HG03103 (cell line): ENCODE data around the gene MEIG1.
"Not testable (repeated sequence)": the region's sequence is repeated elsewhere in the genome, so short reads cannot be mapped to it uniquely, and the experiment has no call there.

ENCODE experiments used
- ATAC-seq: cut with Tn5 transposase; IDR thresholded peaks from one replicate; pipeline ENCODE4 v1.9.1; 2021; ENCODE audit warnings: low read depth; ENCODE audit not compliant: unreplicated experiment

Gene MEIG1, protein sequence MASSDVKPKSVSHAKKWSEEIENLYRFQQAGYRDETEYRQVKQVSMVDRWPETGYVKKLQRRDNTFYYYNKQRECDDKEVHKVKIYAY

DNA sequence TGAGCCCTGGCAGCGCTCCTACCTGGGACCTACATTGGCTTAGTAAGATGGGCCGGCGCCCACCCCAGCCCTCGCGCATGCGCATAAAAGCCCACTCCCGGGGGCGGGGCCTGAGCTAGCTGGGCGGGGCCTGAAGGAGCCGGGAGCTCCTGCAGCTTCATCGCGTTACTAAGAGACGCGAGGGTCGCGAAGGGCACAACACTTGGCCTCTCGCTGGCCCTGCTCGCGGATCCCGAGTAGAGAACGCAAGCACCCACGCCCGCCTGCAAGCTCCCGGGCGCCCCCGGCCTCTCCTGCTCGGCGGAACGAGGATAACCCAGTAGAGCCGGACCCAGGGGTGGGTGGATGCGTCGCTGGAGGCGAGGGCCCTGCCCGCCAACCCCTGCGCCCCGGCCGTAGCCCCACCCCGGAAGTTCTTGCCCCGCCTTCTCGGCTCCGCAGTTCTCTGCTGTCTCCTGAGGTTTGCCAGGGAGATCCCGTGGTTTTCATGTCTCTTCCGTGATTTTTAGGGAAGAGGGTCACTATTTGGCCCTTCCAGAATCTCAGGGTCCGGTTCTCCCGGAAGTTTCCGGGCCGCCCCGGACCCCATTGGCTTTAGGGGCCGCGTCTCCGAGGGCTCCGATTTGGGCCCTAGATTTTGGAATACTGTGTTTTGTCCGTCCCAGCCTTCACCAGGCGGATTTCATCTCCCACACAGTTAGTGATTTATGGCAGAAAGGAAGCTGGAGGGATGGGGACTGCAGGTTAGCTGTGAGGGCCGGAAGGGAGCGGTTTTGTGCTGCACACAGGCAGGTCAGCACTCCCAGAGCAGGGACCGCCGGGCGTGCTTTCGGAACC is at the start of gene MEIG1:
TSS of gene MEIG1 (plus strand) at position 168 of the 837 bp plus-strand sequence. CDS start 7,081 bp downstream, outside the sequence.
- peak; percentile 66 for ATAC-seq

DNA sequence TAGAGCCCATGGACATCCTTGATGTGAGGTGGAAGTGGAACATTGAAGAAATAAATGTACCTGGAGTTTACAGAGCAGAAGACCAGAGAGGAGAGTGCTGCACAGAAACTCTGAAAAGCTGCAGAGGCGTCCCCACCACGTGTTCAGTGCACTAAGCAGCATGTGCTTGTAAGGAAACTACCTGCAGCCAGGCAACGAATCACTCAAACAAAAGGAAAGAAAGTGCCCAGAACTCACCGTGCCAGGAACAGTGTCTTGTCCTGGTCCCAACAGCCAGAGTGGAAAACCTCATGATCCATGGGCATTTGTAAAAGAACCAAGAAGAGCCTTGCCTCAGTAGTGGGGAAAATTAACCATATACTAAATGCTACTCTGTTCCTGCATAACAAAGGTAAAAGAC is 48.2 kb upstream of the MEIG1 start:
- ATAC-seq = no peak

DNA sequence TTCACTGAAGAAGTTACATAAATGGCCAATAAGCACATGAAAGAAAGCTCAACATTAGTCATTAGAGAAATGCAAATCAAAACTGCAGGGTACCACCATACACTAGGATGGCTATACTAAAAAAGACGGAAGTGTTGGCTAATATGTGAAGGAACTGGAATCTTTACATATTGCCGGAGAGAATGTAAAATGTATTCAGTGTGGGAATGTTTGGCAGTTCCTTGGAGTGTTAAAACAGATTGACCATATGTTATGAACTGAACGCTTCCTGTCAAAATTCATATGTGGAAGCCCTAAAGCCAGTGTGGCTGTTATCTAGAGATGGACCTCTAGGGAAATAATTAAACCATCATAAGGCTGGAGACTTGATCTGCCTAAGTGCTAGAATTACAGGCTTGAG is 47.4 kb upstream of the MEIG1 start:
- ATAC-seq = no peak

DNA sequence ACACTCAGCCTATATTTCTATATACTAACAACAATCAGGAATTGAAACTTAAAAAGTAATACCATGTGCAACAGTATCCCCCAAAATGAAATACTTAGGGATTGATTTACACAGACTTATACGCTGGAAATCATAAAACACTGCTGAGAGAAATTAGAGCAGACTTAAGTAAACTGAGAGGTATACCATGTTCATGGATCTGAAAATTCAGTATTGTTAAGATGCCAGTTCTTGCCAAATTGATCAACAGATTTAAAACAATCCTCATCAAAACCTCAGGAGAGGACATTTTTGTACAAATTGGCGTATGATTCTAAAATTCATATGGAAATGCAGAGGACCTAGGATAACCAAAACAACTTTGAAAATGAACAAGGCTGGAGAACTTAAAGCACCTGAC is 42.6 kb upstream of the MEIG1 start:
- no peak for ATAC-seq

DNA sequence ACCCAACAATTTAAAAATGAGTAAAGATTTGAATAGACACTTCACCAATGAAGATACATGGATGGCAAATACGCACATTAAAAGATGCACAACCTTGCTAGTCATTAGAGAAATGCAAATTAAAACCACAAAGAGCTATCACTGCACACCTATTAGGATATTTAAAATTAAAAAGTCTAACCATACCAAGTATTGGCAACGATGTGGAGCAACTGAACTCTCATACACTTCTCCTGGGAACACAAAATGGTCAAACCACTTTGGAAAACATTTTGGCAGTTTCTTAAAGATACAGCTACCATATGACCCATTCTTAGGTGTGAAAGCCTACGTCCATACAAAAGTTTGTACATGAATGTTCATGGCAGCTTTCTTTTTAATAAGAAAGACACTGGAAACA is 41.4 kb upstream of the MEIG1 start:
- no peak for ATAC-seq

DNA sequence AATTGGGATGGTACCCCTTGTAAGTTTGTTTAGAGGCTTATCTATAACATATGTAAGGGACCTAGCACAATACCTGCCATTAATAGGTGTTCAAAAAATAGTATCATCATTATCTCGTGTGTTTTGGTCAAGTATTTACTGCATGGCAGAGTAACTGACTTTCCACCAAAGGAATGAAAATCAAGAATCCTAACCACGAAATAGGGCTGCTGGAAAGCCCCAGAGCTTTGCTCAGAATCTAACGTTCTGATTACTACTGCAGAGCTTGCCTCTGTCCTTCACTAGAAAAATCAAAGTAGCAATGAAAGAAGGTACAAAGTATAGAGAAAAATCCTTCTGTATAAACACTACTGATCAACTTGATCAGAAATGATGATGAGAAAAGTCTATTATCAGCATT is 40.2 kb upstream of the MEIG1 start:
- no peak for ATAC-seq

DNA sequence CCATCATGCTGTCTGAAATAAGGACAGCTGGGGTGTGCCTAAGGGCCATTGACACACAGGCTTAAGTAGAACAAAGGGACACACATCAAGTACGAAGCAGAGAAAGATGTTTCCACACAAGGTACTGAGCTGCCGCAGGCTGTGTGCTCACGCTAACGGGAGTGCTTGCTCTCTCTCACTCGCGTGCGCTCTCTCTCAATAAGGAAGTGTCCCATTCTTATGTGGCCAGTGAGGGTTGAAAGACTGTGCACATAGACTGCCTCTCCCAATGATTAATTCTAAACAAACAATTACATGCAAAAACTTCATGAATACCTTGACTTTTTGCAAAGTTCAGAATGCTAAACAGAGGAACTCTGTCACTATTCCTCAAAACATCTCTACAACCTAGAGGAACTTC is 35.2 kb upstream of the MEIG1 start:
- no peak for ATAC-seq

DNA sequence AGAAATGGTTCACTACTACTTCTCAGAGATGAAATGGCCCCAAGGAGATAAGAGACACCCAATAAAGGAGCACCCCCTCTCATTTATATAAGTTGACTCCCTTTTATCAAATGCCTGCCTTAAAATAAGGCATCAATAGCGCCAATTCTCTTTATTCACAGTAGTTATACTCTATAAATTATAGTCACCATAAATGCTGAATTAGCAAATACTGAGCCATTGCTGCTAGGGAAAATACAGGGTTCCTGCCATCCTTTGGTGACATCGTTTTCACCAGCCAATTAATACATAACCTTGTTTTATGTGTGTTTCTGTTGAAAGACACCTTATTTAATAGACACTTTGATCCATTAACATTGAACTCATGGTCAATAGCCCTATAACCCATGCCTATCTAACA is 33.9 kb upstream of the MEIG1 start:
- ATAC-seq = no peak

DNA sequence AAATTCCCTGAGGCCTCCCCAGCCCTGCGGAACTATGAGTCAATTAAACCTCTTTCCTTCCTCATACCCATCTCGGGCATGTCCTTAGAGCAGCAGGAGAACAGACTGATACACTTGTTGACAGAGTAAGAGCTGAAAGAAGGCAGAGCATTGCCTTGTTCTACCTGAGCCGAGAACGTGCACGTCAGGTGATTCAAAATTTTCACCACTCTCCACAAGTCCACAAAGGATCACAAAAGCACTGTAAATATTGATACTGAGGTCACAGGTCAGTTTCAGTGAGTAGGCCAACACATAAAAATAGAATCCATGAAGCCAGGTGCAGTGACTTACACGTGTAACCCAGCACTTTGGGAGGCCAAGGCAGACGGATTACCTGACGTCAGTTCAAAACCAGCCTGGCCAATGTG is 33.1 kb upstream of the MEIG1 start:
- ATAC-seq = no peak

DNA sequence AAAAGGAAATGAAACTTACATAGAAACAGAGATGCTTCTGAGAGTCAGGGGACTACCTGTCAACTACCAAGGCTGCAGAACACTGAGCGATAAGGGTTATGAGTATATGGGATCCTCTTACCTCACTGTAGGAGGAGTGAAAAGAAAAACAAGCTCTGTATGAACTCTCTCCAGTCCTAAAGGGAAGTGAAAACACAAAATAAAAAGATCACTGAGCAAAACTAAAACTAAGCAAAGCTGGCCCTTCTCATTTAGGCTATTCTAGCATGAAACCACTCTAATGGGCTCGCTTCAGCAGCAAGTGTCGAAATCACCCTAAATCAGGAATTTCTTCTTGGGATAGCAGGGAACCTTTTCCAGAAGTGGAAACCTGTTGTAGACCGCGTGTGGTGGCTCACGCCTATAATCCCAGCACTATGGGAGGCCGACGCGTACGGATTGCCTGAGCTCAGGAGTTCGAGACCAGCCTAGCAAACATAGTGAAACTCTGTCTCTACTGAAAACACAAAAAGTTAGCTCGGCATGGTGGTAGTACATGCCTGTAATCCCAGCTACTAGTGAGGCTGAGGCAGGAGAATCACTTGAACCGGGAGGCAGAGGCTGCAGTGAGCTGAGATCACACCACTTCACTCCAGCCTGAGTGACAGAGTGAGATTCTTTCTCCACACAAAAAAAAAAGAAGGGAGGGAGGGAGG is 32.3 kb upstream of the MEIG1 start:
- ATAC-seq = peak; percentile 95

DNA sequence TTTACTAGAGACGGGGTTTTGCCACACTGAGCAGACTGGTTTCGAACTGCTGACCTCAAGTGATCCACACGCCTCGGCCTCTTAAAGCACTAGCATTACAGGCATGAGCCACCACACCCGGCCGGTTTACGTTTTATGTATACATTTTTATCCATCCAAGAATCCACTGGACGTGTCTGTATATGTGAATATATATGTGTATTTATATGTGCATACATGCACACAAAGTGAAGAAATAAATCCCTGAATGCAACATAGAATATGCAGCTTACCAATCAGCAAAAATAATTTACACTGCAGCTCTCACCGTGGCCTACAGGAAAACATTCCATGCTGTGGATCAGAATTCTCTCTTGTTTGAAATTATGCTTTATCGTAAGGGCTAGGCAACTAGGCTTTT is 28.6 kb upstream of the MEIG1 start:
- ATAC-seq = no peak

DNA sequence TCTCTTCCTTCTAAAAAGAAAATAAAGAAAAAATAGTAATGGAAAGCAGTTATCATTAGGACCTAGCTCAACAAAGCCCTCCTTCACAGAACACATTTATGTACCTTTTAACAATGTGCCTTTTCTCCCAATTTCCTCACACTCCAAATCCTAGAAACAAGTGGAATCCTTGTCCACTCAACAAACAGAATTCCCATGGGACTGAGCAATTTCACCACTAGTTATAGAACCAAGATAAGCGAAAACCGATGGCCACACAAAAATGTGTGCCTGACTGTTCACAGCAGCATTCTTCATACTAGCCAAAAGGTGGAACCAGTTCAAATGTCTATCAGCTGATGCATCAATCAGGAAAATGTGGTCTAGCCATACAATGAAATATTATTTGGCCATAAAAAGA is 22.6 kb upstream of the MEIG1 start:
- no peak for ATAC-seq

DNA sequence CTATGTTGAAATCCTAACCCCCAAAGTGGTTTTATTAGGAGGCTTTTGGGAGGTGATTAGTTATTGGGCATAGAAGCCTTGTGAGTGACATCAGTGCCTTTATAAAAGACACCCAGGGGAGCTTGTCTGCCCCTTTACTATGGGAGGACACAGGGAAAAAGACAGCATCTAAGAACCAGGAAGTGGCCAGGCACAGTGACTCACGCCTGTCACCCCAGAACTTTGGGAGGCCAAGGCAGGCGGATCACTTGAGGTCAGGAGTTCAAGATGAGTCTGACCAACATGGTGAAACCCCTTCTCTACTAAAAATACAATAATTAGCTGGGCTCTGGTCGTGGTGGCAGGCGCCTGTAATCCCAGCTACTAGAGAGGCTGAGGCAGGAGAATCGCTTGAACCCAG is 20.2 kb upstream of the MEIG1 start:
- ATAC-seq = not testable (repeated sequence)

DNA sequence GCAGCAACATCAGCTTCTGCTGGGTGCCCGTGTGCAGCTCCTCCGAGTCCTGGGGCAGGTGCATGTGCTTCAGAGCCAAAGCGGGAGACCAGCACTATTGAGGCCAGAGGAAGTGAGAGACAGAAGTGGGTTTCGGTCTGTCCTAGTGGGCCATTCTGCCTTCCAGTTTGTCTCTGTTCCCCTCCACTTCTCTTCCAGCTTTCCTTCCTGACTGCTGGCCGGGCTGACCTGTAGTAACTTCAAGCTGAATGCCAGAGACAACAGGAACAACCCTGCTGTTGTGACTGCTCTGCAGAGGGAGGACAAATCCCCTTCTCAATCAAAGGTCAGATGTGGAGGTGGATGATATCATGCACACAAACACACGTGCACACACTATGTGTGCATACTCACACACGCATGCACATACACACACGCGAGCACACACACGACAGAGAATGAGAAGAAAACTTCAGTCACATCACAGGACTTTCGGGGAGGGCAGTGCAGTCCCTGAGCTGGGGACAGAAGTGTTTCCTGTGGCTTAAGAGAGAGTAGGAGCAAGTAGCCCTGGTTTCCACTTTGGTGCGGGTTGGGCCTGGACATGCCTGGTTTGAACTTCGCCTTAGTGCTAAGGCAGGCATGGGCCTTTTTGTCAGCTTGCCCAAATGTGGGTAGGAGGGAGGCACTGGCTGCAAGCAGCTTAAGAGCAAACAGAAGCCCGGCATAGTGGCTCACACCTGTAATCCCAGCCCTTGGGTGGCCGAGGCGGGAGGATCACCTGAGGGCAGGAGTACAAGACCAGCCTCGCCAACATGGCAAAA is 16.8 kb upstream of the MEIG1 start:
- ATAC-seq = peak; percentile 93

DNA sequence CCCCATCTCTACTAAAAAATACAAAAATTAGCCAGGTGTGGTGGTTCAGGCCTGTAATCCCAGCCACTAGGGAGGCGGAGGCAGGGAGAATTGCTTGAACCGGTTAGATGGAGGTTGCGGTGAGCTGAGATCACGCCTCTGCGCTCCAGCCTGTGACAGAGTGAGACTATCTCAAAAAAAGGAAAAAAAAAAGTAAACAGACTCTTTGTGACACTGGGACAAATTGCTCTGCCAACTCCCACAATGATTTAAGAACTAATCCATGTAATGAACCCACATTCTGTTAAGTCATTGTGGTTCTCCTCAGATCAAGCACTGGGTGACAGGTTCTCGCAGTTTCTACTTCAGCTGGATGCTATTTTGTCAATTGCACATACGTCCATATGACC is 16.2 kb upstream of the MEIG1 start:
- not testable (repeated sequence) for ATAC-seq

DNA sequence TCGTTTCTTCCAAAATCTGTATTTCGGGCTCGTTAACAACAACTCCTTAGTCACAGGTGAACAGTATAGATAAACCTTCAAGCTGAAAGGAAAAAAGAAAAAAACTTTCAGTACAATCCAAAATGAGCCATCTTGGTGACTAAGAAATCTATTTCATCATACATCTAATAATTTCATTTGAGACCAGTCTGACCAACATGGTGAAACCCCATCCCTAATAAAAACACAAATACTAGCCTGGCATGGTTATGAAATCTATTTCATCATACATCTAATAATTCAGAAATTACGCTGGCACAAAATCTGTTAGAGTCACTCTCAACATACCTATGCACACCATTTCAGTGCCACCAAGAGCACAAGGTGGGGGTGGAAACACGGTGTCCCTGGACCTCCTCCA is 14.1 kb upstream of the MEIG1 start:
- ATAC-seq = no peak

DNA sequence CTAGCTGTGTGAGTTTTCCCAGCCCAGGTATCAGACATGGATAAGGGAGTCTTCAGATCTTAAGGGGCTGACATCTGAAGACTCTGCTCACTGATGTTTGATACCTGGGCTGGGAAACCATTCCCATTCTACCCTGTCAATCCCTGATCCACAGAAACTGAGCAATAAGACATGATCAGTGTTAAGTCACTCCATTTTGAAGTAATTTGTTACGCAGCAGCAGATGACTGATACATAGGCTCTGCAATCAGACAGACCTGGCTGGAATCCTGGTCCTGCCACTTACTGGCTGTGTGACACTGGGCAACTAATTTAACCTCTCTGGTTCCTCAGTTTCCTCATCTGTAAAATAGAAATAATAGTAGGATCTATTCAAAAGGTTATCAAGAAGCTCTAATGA is 11.9 kb upstream of the MEIG1 start:
- ATAC-seq = no peak

DNA sequence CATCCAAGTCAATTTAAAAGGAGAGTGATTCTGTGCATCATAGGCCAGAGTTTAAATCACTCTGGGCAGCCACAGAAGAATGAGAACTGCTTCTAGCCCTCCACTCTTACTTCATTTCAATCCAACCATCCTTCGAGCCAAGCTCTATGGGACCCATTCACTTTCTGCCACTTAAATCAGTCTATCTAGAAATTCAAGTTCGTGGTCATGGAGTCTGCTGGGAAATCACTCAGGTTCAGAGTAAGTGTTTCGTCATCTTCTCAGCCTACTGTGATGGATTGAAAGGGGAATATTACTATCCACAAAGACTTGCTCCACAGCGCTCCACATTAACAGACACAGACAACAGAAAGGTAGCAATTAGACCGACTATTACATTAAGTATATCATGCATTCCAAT is 9.9 kb upstream of the MEIG1 start:
- no peak for ATAC-seq

DNA sequence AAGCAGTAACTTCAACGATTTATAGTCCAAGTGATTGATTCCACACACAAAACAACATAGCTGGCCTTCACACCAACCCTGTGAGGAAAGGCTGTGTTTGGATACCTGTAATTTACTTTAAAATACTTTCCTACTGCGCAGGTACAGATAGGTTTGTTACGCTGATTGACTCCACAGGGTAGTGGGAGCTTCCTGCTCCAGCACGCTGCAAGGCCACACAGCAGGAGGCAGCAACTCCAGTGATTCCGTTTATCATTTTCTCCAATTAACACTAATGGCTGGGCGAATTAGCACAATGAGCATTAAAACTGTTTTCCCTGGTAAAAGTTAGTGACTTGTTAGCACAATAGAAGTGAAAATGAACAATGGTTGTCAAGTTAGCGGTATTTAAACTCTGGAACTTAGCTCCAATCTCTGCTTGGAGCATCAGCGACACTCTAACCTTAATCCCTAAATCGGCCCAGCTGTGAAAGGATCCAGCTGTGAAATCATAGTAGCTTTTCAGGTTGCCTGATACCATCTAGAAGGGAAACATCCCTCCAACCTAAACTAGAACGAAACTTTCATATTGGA is 6.3 kb upstream of the MEIG1 start:
- ATAC-seq = no peak

DNA sequence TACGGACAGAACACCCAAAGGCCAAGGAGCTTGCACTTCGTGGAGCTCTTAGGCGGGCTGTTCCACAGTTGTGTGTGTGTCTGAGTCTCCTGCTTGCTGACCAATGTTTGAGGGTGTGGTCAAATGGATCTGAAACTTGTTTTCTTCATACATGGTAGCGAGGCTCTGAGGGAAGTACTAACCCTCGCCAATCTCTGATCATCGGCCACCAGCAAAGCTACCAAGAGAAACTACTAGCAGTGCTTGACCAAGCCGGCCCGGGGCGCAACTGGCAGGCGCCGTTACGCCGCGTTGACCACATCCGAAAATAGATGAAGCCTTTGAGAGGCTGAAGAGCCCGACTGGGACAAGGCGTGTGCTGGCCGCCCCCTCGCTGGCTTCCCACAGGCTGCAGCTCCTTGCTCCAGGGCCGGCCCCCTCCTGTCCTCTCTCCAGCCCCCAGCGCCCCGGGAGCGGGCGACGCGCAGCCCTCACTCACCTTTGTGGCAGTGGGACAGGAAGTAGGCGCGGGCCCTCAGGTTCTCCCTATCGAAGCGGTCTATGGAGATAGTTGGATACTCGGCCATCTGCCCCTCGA is 5.7 kb upstream of the MEIG1 start:
- peak; percentile 26 for ATAC-seq
